Skeletal muscle tissue (tissue), 4 donors: ENCODE data around the gene PAQR5. TPM values are rescaled to one million over a fixed set of nuclear protein-coding genes. Genes with fewer than 3 reads are reported as not detected.

Source experiments
- H3K27ac ChIP-seq: one replicate; pipeline ENCODE4 v1.7.0; 2013; ENCODE audit warnings: mild to moderate bottlenecking, low read depth, low read length, inconsistent platforms
- H3K27me3 ChIP-seq, 3 donors: one replicate each; pipeline ENCODE4 v1.7.0; 2013; ENCODE audit warnings: low read length in 3 of 3; ENCODE audit not compliant: control insufficient read depth in 3 of 3, insufficient read depth in 3 of 3
- H3K36me3 ChIP-seq, 3 donors: one replicate each; pipeline ENCODE4 v1.7.0; 2013; ENCODE audit warnings: low read length in 3 of 3; ENCODE audit not compliant: control insufficient read depth in 3 of 3, insufficient read depth in 3 of 3
- H3K4me1 ChIP-seq, 3 donors: one replicate each; pipeline ENCODE4 v1.7.0; 2013; ENCODE audit warnings: low read length in 3 of 3, mild to moderate bottlenecking in 3 of 3; ENCODE audit not compliant: control insufficient read depth in 3 of 3, insufficient read depth in 3 of 3
- H3K4me3 ChIP-seq, 3 donors: one replicate each; pipeline ENCODE4 v1.7.0; 2013; ENCODE audit warnings: low read length in 3 of 3
- H3K9ac ChIP-seq, 3 donors: one replicate each; pipeline ENCODE4 v1.7.0; 2013; ENCODE audit warnings: low read length in 3 of 3, mild to moderate bottlenecking in 3 of 3, moderate library complexity in 2 of 3, low read depth in 1 of 3
- H3K9me3 ChIP-seq, 3 donors: one replicate each; pipeline ENCODE4 v1.7.0; 2013; ENCODE audit warnings: low read length in 3 of 3; ENCODE audit not compliant: control insufficient read depth in 3 of 3
- total RNA-seq: library from RNA; depleted of rRNA; stranded (reverse); fragments of >200 nt; gene quantifications from one replicate; pipeline ENCODE4 v1.2.3, GENCODE V29; 2014
- donor health status: Osteomylitis.

Gene PAQR5
- total RNA-seq: under 0.01 TPM

GRCh38 chr15:69298697-69299441 is at the start of gene PAQR5:
TSS of gene PAQR5 (plus strand) at chr15:69298912. CDS start at chr15:69360081, 61,169 bp downstream.
- peak within 1 kb of the TSS in 1 of 3 donors; percentile 40 for H3K9ac ChIP-seq

GRCh38 chr15:69253156-69253555 is 45.6 kb upstream of the PAQR5 start:
- no peaks in the 10 kb centered on the region for H3K9me3 ChIP-seq
- peaks cover 0 to 2% (median 0%) of the 10 kb centered on the region in 3 donors for H3K4me1 ChIP-seq
- peaks cover 0 to 5% (median 0%) of the 10 kb centered on the region in 3 donors for H3K36me3 ChIP-seq
- no peak overlapping the region for H3K4me3 ChIP-seq
- no peaks in the 10 kb centered on the region for H3K27me3 ChIP-seq
- no peak overlapping the region for H3K27ac ChIP-seq
- H3K9ac ChIP-seq: no peak overlapping the region

More at GRCh38 chr15:69298697-69299441, at the start of gene PAQR5:
- Histone ChIP-seq H3K9me3 (peaks cover 0 to 3% (median 0%) of the 10 kb centered on the region in 3 donors), H3K27ac (no peak within 1 kb of the TSS), H3K4me3 (peak within 1 kb of the TSS in 2 of 3 donors; percentile 49 to 63), H3K36me3 (no peaks in the 10 kb centered on the region), H3K4me1 (peaks cover 0 to 4% (median 3%) of the 10 kb centered on the region in 3 donors), H3K27me3 (peaks cover 40 to 47% (median 44%) of the 10 kb centered on the region in 3 donors)

GRCh38 chr15:69265347-69265955 is 33.3 kb upstream of the PAQR5 start:
- Histone ChIP-seq H3K4me1 (no peaks in the 10 kb centered on the region), H3K9me3 (no peaks in the 10 kb centered on the region), H3K27ac (no peak overlapping the region), H3K27me3 (no peaks in the 10 kb centered on the region), H3K36me3 (peaks cover 0 to 13% (median 12%) of the 10 kb centered on the region in 3 donors), H3K4me3 (no peak overlapping the region), H3K9ac (no peak overlapping the region)

GRCh38 chr15:69271217-69271616 is 27.5 kb upstream of the PAQR5 start:
- H3K4me1 ChIP-seq: peaks cover under 1 to 3% (median 2%) of the 10 kb centered on the region in 3 donors

GRCh38 chr15:69272139-69272538 is 26.6 kb upstream of the PAQR5 start:
- Histone ChIP-seq H3K36me3 (peaks cover 0 to 10% (median 7%) of the 10 kb centered on the region in 3 donors), H3K27me3 (no peaks in the 10 kb centered on the region), H3K4me1 (peaks cover 3 to 6% (median 4%) of the 10 kb centered on the region in 3 donors), H3K4me3 (no peak overlapping the region), H3K27ac (no peak overlapping the region), H3K9ac (no peak overlapping the region), H3K9me3 (no peaks in the 10 kb centered on the region)

More at GRCh38 chr15:69271217-69271616, 27.5 kb upstream of the PAQR5 start:
- Histone ChIP-seq H3K4me3 (no peak overlapping the region), H3K27ac (no peak overlapping the region), H3K27me3 (no peaks in the 10 kb centered on the region), H3K36me3 (peaks cover 0 to 10% (median 7%) of the 10 kb centered on the region in 3 donors), H3K9me3 (no peaks in the 10 kb centered on the region), H3K9ac (no peak overlapping the region)

GRCh38 chr15:69272891-69273290 is 25.8 kb upstream of the PAQR5 start:
- Histone ChIP-seq H3K9ac (no peak overlapping the region), H3K4me3 (no peak overlapping the region), H3K27ac (no peak overlapping the region), H3K27me3 (no peaks in the 10 kb centered on the region), H3K9me3 (no peaks in the 10 kb centered on the region), H3K36me3 (peaks cover 0 to 10% (median 7%) of the 10 kb centered on the region in 3 donors), H3K4me1 (peaks cover 3 to 6% (median 4%) of the 10 kb centered on the region in 3 donors)

GRCh38 chr15:69275074-69275670 is 23.5 kb upstream of the PAQR5 start:
- Histone ChIP-seq H3K4me3 (no peak overlapping the region), H3K36me3 (no peaks in the 10 kb centered on the region), H3K27ac (no peak overlapping the region), H3K27me3 (peaks cover 0 to 5% (median 4%) of the 10 kb centered on the region in 3 donors), H3K9ac (no peak overlapping the region), H3K9me3 (no peaks in the 10 kb centered on the region), H3K4me1 (peaks cover 3 to 6% (median 4%) of the 10 kb centered on the region in 3 donors)

GRCh38 chr15:69275933-69276560 is 22.7 kb upstream of the PAQR5 start:
- H3K27me3 ChIP-seq: peaks cover 0 to 5% (median 4%) of the 10 kb centered on the region in 3 donors
- H3K27ac ChIP-seq: no peak overlapping the region
- no peaks in the 10 kb centered on the region for H3K36me3 ChIP-seq
- no peak overlapping the region for H3K4me3 ChIP-seq
- peaks cover 3 to 6% (median 4%) of the 10 kb centered on the region in 3 donors for H3K4me1 ChIP-seq
- no peak overlapping the region for H3K9ac ChIP-seq
- no peaks in the 10 kb centered on the region for H3K9me3 ChIP-seq

- Histone ChIP-seq H3K9ac (no peak overlapping the region), H3K4me1 (peaks cover 3 to 6% (median 4%) of the 10 kb centered on the region in 3 donors), H3K4me3 (no peak overlapping the region), H3K36me3 (no peaks in the 10 kb centered on the region), H3K27ac (no peak overlapping the region), H3K27me3 (peaks cover 0 to 5% (median 4%) of the 10 kb centered on the region in 3 donors), H3K9me3 (no peaks in the 10 kb centered on the region)
These were observed 21.4 kb upstream of the PAQR5 start for GRCh38 chr15:69277316-69277715.
